Measurements from ENCODE around the gene PHF12.

DNA sequence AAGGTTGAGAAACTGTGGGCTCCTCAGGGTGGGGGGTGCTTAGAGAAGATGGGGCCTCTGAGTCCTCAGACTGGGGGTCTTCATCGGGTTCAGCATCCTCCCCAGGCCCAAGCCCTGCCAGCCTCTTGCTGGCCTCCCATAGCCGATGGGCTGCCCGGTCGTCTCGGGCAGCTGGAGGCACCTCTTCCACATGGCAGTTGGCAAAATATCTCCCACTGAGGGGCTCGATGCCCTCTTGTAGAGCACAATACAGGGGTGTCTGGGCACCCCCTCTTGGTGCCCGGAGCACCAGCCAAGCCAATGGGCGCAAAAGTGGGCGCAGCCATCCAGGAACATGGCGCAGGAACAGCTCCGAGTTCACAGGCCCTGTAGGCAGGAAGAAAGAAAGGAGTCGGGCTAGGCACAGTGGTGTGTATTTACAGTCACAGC lies 52.8 kb downstream of the PHF12 start:
- TF ChIP-seq EZH2 (IDR thresholded peaks at IDR 0.05; ENCODE audit: low read length, missing control alignments) = no peak
- TF ChIP-seq, protein P1, sequence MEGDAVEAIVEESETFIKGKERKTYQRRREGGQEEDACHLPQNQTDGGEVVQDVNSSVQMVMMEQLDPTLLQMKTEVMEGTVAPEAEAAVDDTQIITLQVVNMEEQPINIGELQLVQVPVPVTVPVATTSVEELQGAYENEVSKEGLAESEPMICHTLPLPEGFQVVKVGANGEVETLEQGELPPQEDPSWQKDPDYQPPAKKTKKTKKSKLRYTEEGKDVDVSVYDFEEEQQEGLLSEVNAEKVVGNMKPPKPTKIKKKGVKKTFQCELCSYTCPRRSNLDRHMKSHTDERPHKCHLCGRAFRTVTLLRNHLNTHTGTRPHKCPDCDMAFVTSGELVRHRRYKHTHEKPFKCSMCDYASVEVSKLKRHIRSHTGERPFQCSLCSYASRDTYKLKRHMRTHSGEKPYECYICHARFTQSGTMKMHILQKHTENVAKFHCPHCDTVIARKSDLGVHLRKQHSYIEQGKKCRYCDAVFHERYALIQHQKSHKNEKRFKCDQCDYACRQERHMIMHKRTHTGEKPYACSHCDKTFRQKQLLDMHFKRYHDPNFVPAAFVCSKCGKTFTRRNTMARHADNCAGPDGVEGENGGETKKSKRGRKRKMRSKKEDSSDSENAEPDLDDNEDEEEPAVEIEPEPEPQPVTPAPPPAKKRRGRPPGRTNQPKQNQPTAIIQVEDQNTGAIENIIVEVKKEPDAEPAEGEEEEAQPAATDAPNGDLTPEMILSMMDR (conservative IDR thresholded peaks at IDR 0.05 in 1 of 2, IDR thresholded peaks at IDR 0.05 in 1 of 2; ENCODE audit: low read depth in 1 of 2, low read length in 2 of 2) = no peak
